H1 (cell line): ENCODE results near the gene ACLY. TPM values are rescaled to one million over a fixed set of nuclear protein-coding genes. Genes with fewer than 3 reads are reported as not detected.
"Not testable (repeated sequence)": the region's sequence is repeated elsewhere in the genome, so short reads cannot be mapped to it uniquely, and the experiment has no call there.

Experiments used
- CTCF ChIA-PET: fragments of 300-600 bp; sonication (Branson Sonifier 250); formaldehyde crosslinking; loops from one replicate; lab custom pipeline; 2021; ENCODE audit not compliant: partially characterized antibody; lab: Charles Lee
- POLR2A ChIA-PET: fragments of 300-600 bp; sonication (Branson Sonifier 250); formaldehyde crosslinking; loops from one replicate; lab custom pipeline; 2021; ENCODE audit warnings: inconsistent platforms; ENCODE audit not compliant: partially characterized antibody; lab: Charles Lee
- DNase-seq, 2 experiments: peaks; one replicate each; pipeline versions ENCODE4 v3.0.0 to v3.0.0-alpha.2; 2010 to 2022; ENCODE audit warnings: low spot score in 2 of 2, low read depth in 1 of 2, mixed read lengths in 1 of 2
- FAIRE-seq: peaks from 2 replicates; lab custom pipeline; 2011; peaks lifted over from hg19 to GRCh38; lab: Jason Lieb, UNC
- H2AFZ ChIP-seq: 2 replicates; pipeline ENCODE4 v1.8.1; 2012; ENCODE audit warnings: low read length, inconsistent platforms
- H2AK5ac ChIP-seq: 2 replicates; pipeline ENCODE4 v1.6.1; 2013; ENCODE audit warnings: low read depth, low read length
- H2BK120ac ChIP-seq: replicated peaks from 2 replicates; pipeline ENCODE3; 2013; ENCODE audit warnings: low read depth, low read length, inconsistent platforms
- H2BK12ac ChIP-seq: 2 replicates; pipeline ENCODE4 v1.6.1; 2013; ENCODE audit warnings: low read depth, low read length
- H2BK15ac ChIP-seq: 2 replicates; pipeline ENCODE4 v1.6.1; 2013; ENCODE audit warnings: low read length
- H2BK20ac ChIP-seq: 2 replicates; pipeline ENCODE4 v1.6.1; 2013; ENCODE audit warnings: low read length
- H2BK5ac ChIP-seq: 2 replicates; pipeline ENCODE4 v1.6.1; 2013; ENCODE audit warnings: low read depth, low read length
- H3K14ac ChIP-seq: 2 replicates; pipeline ENCODE4 v1.6.1; 2013; ENCODE audit warnings: inconsistent platforms; ENCODE audit not compliant: insufficient read length
- H3K18ac ChIP-seq: 2 replicates; pipeline ENCODE4 v1.6.1; 2013; ENCODE audit warnings: low read length; ENCODE audit errors: extremely low read depth
- H3K23ac ChIP-seq: 2 replicates; pipeline ENCODE4 v1.6.1; 2013; ENCODE audit warnings: inconsistent platforms; ENCODE audit not compliant: insufficient read length
- H3K23me2 ChIP-seq: 2 replicates; pipeline ENCODE4 v1.6.1; 2013; ENCODE audit warnings: low read depth, low read length
- H3K27ac ChIP-seq: 2 replicates; pipeline ENCODE4 v1.6.1; 2011; ENCODE audit warnings: low read depth, low read length, inconsistent platforms
- H3K27me3 ChIP-seq, 4 experiments: replicated peaks in 1 of 4; 1 replicate in 1 of 4; 2 replicates in 3 of 4; pipeline versions ENCODE4 v1.6.1 to v1.8.1; 2011 to 2013; ENCODE audit warnings: low read length in 3 of 4, mild to moderate bottlenecking in 3 of 4, inconsistent platforms in 2 of 4, mixed read lengths in 2 of 4, moderate library complexity in 1 of 4; ENCODE audit not compliant: control insufficient read depth in 3 of 4, insufficient read depth in 3 of 4; ENCODE audit errors: extremely low read depth in 1 of 4
- H3K36me3 ChIP-seq, 4 experiments: 2 replicates each; pipeline versions ENCODE4 v1.6.1 to v1.8.1; 2011 to 2013; ENCODE audit warnings: mild to moderate bottlenecking in 4 of 4, low read length in 3 of 4, moderate library complexity in 2 of 4, control low read depth in 1 of 4, inconsistent platforms in 1 of 4; ENCODE audit not compliant: insufficient read depth in 4 of 4, control insufficient read depth in 2 of 4
- H3K4ac ChIP-seq: replicated peaks from 2 replicates; pipeline ENCODE3; 2013; ENCODE audit warnings: low read length, low read depth, mixed read lengths, inconsistent platforms; ENCODE audit not compliant: insufficient read length
- H3K4me1 ChIP-seq, 4 experiments: replicated peaks in 1 of 4; 1 replicate in 1 of 4; 2 replicates in 3 of 4; pipeline versions ENCODE4 v1.6.1 to v1.8.1; 2011 to 2013; ENCODE audit warnings: low read length in 3 of 4, inconsistent platforms in 2 of 4, mixed read lengths in 1 of 4; ENCODE audit not compliant: insufficient read depth in 4 of 4, control insufficient read depth in 3 of 4
- H3K4me2 ChIP-seq, 2 experiments: 2 replicates each; pipeline versions ENCODE4 v1.6.1 to v1.8.1; 2011 to 2013; ENCODE audit warnings: low read depth in 2 of 2, low read length in 2 of 2, control low read depth in 1 of 2, inconsistent platforms in 1 of 2, mild to moderate bottlenecking in 1 of 2; ENCODE audit not compliant: insufficient read depth in 1 of 2
- H3K4me3 ChIP-seq, 4 experiments: fragments of 200-600, 300-600 bp in 1 of 4; sonication (generic), shearing (Covaris generic), sonication (Bioruptor Twin) in 1 of 4; 2 replicates each; pipeline versions ENCODE4 v1.5.1 to v1.8.1; 2011 to 2016; ENCODE audit warnings: low read length in 4 of 4, low read depth in 3 of 4, control low read depth in 2 of 4, inconsistent platforms in 2 of 4, mild to moderate bottlenecking in 2 of 4, mixed read lengths in 1 of 4, moderate library complexity in 1 of 4; ENCODE audit not compliant: insufficient read depth in 2 of 4; ENCODE audit errors: extremely low read depth in 1 of 4
- H3K56ac ChIP-seq: replicated peaks from 2 replicates; pipeline ENCODE3; 2013; ENCODE audit warnings: low read depth, mild to moderate bottlenecking, mixed read lengths, low read length, inconsistent platforms; ENCODE audit not compliant: insufficient read length
- H3K79me1 ChIP-seq: 2 replicates; pipeline ENCODE4 v1.6.1; 2013; ENCODE audit warnings: low read depth, low read length, control low read depth
- H3K79me2 ChIP-seq, 2 experiments: 2 replicates each; pipeline versions ENCODE4 v1.6.1 to v1.8.1; 2012 to 2013; ENCODE audit warnings: low read length in 2 of 2, mild to moderate bottlenecking in 2 of 2, inconsistent platforms in 1 of 2; ENCODE audit not compliant: insufficient read depth in 2 of 2, control insufficient read depth in 1 of 2
- H3K9ac ChIP-seq, 4 experiments: replicated peaks in 1 of 4; 1 replicate in 1 of 4; 2 replicates in 3 of 4; pipeline versions ENCODE4 v1.6.1 to v1.8.1; 2011 to 2013; ENCODE audit warnings: low read depth in 3 of 4, low read length in 3 of 4, control low read depth in 2 of 4, mild to moderate bottlenecking in 2 of 4, moderate library complexity in 2 of 4, inconsistent platforms in 1 of 4; ENCODE audit errors: extremely low read depth in 1 of 4
- H3K9me3 ChIP-seq, 2 experiments: 2 replicates each; pipeline versions ENCODE4 v1.6.1 to v1.8.1; 2012 to 2013; ENCODE audit warnings: mild to moderate bottlenecking in 2 of 2, moderate library complexity in 2 of 2, control low read depth in 1 of 2, inconsistent platforms in 1 of 2, low read depth in 1 of 2, low read length in 1 of 2, mixed read lengths in 1 of 2; ENCODE audit not compliant: insufficient read depth in 2 of 2
- H4K20me1 ChIP-seq, 2 experiments: replicated peaks in 1 of 2; 2 replicates each; pipeline versions ENCODE3 to v1.8.1; 2011 to 2013; ENCODE audit warnings: inconsistent platforms in 2 of 2, low read length in 2 of 2, mild to moderate bottlenecking in 1 of 2; ENCODE audit not compliant: insufficient read depth in 2 of 2, control insufficient read depth in 1 of 2
- H4K5ac ChIP-seq: 2 replicates; pipeline ENCODE4 v1.6.1; 2013; ENCODE audit warnings: low read length, low read depth, mixed read lengths, inconsistent platforms; ENCODE audit not compliant: insufficient read length
- H4K8ac ChIP-seq: 2 replicates; pipeline ENCODE4 v1.8.0; 2013; ENCODE audit warnings: mild to moderate bottlenecking, moderate library complexity, low read length, inconsistent platforms; ENCODE audit not compliant: insufficient read depth; ENCODE audit errors: extremely low read depth
- H4K91ac ChIP-seq: replicated peaks from 2 replicates; pipeline ENCODE3; 2013; ENCODE audit warnings: low read length, mixed read lengths, inconsistent platforms; ENCODE audit not compliant: insufficient read length
- WGBS, 2 experiments: shearing (Covaris generic) in 1 of 2; methylation state at CpG; one replicate each; pipeline versions ENCODE4 v1.1.6 to v1.1.7; 2013 to 2015; ENCODE audit warnings: low lambda C conversion rate in 2 of 2, mixed read lengths in 2 of 2, inconsistent platforms in 1 of 2, low coverage in 1 of 2, missing lambda C conversion rate in 1 of 2; ENCODE audit not compliant: insufficient replicate concordance in 2 of 2, insufficient coverage in 1 of 2, insufficient read length in 1 of 2; ENCODE audit errors: extremely low coverage in 1 of 2, missing lambda C conversion rate in 1 of 2; 5-methylcytosine and 5-hydroxymethylcytosine counted together
- polyA plus RNA-seq, 7 experiments: library from polyadenylated mRNA; depleted of rRNA in 3 of 7; stranded (reverse) in 5 of 7; unstranded in 2 of 7; fragments of >200 nt in 5 of 7; fragments of 200-250 nt in 2 of 7; gene quantifications; 1 replicate in 5 of 7; 2 replicates in 1 of 7; 4 replicates in 1 of 7; pipeline versions ENCODE4 v1.2.1 to v1.2.3, GENCODE V29; 2011 to 2013; ENCODE audit warnings: missing spikeins in 2 of 7, mixed read lengths in 2 of 7
- total RNA-seq: library from RNA; stranded (reverse); fragmentation: NEBNext Ultra II Directional; extraction: Animal tissue kit (Norgen Biotek cat#: 25700); gene quantifications from 2 replicates; pipeline ENCODE4 v1.2.1, GENCODE V29; 2021

ACLY gene
- total and polyA plus RNA-seq, 2 of the 8 experiments (the other 6 are each of a cell fraction or from before 2014, with no cell fraction given), result 167 to 393 TPM

- H3K18ac ChIP-seq, H3K79me1 ChIP-seq, H3K14ac ChIP-seq, H3K4me1 ChIP-seq, H3K4me2 ChIP-seq, H3K27ac ChIP-seq, H2BK5ac ChIP-seq, H2BK20ac ChIP-seq, H3K4me3 ChIP-seq, H4K8ac ChIP-seq, H4K5ac ChIP-seq, H3K23ac ChIP-seq, H3K27me3 ChIP-seq, H3K9me3 ChIP-seq, H4K20me1 ChIP-seq, H2BK120ac ChIP-seq, FAIRE-seq, H3K79me2 ChIP-seq, DNase-seq, H2AK5ac ChIP-seq, H3K56ac ChIP-seq, H3K4ac ChIP-seq, H2BK15ac ChIP-seq, H2BK12ac ChIP-seq, H2AFZ ChIP-seq, H4K91ac ChIP-seq, H3K9ac ChIP-seq, H3K23me2 ChIP-seq: not testable (repeated sequence)
- H3K36me3 ChIP-seq, result peaks cover 7 to 62% (median 27%) of the 10 kb centered on the region in 4 experiments; a peak in 7 of 8 replicates
- 85% methylated on average over 10 of the region's 10 CpGs; no CpG with 5 or more reads in 1 of the 2 experiments for whole genome bisulfite sequencing, 2 experiments
- ChIA-PET POLR2A (interaction anchor here (1.0 to 2.0 kb wide), 7 partner anchors 10 to 85 kb away, joined by 3 to 9 read pairs (median 3); partner anchors contain the start of genes FKBP10 and P3H4), CTCF (interaction anchor here (0.8 to 2.5 kb wide), 4 partner anchors 13 to 92 kb away, joined by 3 to 13 read pairs (median 4); partner anchors contain the start of genes FKBP10 and P3H4)
These were observed 88.8 kb downstream of the ACLY start for GRCh38 chr17:41829961-41830360.
